ENCODE measurements around the gene MYO3B.

The MYO3B gene

DNA sequence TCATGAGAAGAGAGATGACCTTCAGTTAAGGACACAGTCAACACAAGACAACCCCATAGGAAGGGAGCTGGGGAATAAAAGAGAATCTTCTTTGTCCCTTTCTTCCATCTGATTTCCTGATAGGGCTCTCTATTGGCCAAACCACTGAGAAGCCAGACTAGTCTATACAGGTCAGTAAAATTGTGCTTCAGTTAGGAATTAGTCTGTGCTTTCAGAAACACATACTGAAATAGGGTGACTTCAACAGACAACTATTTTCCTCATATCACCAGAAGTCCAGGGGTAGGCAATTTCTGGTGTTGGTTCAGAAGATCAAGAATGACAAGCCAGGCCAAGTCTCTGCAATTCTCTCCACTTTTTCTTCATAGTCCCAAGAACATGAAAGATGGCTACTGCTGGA lies 385.5 kb downstream of the MYO3B start:
- DNase-seq (ENCODE audit: low read depth), result no peak
- no peak overlapping the region for H3K4me3 ChIP-seq (ENCODE audit: low read depth, low read length)

DNA sequence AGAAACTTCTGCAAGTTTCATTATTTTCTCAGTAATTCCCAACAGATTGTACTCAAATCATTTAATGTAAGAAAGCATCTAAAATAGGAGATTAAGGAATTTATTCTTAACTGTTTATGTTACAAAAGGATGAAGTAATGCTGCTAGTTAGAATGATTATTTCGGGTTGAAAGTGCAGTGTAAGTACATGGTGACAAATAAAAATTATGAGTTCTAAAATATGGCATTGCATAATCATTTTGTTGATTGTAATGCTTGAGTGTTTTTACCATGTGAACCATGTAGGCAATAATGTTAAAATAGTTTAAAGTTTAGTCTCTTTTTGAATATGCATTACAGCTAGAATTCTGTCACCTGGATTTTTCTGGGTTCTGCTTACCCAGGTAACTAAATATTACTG lies 388.2 kb downstream of the MYO3B start:
- no peak for DNase-seq (ENCODE audit: low read depth)
- H3K4me3 ChIP-seq (ENCODE audit: low read depth, low read length), result no peak overlapping the region

DNA sequence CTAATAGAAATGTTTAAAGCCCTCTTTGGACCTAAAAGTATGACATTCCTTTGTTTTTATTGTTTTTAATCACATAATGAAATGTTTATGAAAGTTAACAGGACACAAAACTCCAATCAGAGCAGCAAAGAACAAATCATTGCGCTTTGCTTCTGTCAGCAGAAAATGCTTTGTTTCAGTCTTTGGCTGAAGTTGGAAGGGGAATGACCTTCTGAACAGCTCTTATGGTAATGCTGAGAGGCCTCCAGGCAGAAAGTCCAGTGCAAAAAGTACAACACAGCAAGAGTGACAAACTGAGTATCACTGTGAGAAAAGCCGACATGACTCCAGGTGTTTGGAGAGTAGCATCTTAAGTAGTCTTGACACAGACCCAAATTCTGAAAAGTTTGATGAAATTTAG lies 389.5 kb downstream of the MYO3B start:
- no peak overlapping the region for H3K4me3 ChIP-seq (ENCODE audit: low read depth, low read length)
- no peak for DNase-seq (ENCODE audit: low read depth)

DNA sequence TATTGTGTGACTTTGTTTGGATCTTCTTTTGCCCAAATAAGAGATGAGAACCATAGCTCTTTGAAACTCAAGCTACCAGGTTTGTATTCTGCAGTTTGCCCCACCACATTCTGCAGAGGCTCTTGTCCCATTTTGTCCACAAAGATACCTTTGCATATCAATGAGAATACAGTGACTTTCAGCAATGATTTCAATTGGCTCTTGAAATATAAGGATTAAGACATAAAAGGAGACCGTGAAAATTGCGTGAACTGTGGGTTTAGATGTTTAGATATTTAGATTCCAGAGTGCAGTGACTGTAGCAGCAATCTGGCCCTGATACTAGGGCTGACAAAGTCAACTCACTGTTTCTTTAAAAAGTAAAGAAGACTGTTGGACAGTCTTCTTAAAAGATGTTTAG lies 390.6 kb downstream of the MYO3B start:
- no peak overlapping the region for H3K4me3 ChIP-seq (ENCODE audit: low read depth, low read length)
- no peak for DNase-seq (ENCODE audit: low read depth)

DNA sequence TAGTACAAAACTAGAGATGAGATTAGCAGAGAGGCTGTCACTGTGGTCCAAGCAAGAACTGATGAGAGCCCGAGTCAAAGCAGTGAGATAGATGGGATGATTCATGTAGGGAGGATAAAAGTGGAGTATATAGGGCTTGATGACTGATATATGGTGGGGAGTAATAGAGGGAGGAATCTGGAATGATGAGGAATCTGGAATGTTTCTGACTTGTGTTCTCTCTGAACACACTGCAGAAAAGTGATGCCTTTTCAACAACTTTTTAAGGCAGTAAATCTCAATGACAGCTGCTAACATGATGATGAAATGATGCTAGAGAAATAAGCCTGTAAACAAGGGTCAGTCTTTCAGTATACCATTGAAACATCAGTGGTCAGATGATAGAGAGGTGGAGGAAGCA lies 393.7 kb downstream of the MYO3B start:
- DNase-seq (ENCODE audit: low read depth), result no peak
- H3K4me3 ChIP-seq (ENCODE audit: low read depth, low read length), result no peak overlapping the region

DNA sequence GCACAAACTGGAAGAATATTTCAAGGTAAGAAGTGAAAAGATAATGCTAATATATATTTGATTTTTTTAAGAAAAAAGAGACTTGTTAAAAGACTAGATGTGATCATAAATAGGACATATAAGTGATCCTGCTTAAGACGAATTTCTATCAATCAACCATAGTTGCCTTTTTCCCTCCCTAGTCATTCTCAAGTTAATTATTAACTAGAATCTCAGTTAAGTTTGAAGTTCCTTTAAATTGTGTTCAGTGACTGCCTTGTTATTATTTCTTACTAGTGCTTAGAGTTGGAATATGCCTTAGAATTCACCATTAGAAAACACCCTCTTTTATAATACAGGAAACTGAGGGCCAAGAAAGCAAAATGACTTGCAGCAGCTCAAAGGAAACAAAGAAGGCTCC lies 395.7 kb downstream of the MYO3B start:
- H3K4me3 ChIP-seq (ENCODE audit: low read depth, low read length), result no peak overlapping the region
- no peak for DNase-seq (ENCODE audit: low read depth)

DNA sequence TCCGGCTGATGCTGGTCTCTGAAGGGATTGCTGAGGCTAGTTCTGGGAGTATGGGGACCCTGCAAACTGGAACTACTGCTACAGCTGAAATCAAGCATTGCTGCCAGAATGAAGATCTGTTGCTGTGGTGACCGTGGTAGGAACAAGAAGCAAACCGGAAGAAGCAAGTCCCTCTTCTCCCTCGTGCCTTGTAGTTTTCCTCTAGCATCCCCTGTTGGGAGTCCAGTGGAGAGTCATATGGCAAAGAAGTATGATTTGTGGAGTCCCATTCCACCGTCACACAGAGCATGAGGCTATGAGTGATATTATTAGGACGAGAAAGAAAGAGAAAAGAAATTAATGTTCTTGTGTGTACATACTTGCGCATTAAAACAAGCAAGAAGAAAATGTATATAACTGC lies 398.3 kb downstream of the MYO3B start:
- no peak overlapping the region for H3K4me3 ChIP-seq (ENCODE audit: low read depth, low read length)
- DNase-seq (ENCODE audit: low read depth), result no peak

DNA sequence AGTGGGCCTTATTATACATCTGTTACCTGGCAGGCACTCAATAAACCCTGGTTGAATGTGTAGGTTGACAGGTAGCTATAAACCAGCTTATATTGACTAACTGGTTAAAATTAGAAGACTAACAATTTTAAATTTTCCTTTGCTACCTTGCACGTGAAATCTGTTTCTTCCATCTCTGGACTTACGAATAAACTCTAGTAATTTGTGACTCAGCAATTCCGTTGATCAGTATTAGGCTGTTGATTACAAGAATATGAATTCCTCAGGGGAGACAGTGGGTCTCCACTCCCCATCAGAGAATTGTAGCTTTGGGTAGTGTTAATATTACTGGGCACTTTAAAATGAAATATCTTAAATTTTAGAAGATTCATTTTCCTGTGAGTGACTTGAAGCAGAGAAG lies 399.4 kb downstream of the MYO3B start:
- no peak overlapping the region for H3K4me3 ChIP-seq (ENCODE audit: low read depth, low read length)
- DNase-seq (ENCODE audit: low read depth), result no peak

DNA sequence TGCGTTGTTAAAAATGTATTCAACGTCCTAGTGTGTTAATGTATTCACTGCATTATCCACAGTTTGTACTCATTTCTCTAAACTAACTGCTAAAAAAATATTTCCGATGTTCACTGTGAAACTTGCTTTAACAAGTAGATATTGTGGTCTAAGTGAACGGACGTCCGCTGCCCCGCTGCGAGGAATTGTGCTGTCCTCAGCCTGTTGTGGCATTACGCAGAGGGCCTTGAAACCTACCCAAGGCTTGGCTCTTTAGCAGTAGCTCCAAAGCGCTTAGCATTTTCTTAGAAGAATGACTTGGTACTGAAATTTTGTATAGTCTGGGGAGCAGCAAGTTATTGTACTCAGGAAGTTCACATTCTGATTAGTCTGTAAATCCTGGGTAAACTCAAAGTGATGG lies 400.7 kb downstream of the MYO3B start:
- no peak for DNase-seq (ENCODE audit: low read depth)
- H3K4me3 ChIP-seq (ENCODE audit: low read depth, low read length), result no peak overlapping the region

DNA sequence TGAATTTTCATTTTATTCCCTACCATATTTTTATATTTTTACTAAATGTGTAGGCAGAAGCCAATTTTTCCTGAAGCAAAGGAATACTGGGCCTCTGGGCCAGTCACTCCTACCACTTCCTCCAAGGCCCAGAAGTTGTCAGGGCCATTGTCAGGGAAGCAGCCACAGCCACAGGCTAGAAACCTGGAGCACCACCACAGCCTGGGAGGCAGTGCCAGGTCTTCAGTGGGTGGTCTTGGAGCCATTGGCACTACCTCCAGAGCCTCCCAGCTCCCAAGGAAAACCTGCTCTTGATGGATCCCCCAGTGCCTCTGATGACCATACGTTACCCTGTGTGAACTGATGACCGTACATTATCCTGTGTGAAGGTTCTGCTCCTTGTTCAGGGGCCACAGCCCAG lies 401.6 kb downstream of the MYO3B start:
- no peak for DNase-seq (ENCODE audit: low read depth)
- no peak overlapping the region for H3K4me3 ChIP-seq (ENCODE audit: low read depth, low read length)

DNA sequence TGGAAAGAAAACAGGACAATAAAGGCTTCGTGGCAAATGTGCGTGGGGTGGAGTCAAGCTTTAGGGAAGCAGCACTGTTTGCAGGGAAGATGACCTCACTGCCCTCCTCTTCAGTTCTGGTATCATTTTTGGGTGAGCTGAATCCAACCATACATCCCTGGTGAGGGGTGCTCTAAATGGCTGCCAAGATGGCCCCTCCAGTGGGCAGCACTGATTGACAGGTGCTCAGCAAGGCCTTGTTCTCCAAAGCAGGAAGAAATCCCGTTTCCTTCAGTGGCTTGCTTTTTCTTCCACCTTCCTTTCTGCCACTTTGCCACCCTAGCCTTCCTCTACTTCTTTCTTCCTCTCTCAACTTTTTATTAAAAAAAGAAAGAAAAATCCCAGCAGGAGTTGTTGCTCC lies 404.4 kb downstream of the MYO3B start:
- DNase-seq (ENCODE audit: low read depth), result no peak

DNA sequence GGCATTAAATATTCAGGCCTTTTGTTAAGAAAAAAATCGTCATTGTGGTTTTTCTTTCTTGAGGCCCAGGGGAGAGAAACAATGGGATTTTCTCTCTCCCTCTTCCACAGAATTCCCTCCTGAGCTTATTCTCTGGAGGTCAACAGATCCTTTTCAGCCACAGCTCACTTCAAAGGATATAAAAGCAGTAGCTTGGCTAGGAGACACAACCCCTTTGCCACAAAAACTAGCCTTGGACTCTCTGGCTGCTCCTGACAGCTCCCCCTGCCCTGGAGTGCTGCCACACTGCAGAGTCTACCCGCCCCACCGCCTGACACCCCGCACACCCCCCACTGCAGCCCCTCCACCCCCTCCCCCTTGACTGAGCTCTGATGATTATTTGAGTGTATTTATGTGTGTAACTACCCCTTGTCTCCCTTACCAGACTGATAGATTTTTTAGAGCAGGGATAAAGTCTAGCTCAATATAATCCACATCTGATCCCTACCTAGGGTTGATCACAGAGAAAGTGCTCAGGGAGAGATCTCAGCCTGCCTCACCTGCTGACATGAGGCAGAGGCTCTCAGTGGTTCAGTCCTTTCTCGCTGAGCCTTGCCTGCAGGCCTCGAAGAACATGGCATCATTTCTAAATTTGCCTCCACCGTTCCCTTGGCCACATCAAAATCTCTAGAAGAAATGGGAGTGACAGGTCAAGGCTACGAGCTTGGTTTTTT lies 405.0 kb downstream of the MYO3B start:
- no peak overlapping the region for H3K4me3 ChIP-seq (ENCODE audit: low read depth, low read length)
- no peak for DNase-seq (ENCODE audit: low read depth)

More for the DNA sequence above, 404.4 kb downstream of the MYO3B start:
- no peak overlapping the region for H3K4me3 ChIP-seq (ENCODE audit: low read depth, low read length)

DNA sequence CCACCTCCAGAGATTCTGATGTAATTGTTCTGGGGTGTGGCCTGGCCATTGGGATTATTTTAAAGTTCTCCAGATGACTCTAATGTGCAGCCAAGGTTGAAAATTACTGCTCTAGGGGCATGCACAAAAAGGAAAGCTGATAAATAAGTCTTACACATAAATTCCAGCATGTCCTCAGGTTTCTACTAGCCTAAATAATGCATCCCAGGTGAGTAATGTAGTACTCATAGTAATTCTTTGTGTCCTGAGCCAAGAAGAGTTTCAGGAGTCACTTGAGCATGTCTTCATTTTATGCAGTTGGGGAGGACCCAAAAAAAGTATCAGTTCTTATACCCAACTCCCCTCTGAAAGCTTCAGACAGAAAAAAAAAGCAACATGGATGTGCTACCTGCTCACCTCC lies 407.1 kb downstream of the MYO3B start:
- no peak overlapping the region for H3K4me3 ChIP-seq (ENCODE audit: low read depth, low read length)

DNA sequence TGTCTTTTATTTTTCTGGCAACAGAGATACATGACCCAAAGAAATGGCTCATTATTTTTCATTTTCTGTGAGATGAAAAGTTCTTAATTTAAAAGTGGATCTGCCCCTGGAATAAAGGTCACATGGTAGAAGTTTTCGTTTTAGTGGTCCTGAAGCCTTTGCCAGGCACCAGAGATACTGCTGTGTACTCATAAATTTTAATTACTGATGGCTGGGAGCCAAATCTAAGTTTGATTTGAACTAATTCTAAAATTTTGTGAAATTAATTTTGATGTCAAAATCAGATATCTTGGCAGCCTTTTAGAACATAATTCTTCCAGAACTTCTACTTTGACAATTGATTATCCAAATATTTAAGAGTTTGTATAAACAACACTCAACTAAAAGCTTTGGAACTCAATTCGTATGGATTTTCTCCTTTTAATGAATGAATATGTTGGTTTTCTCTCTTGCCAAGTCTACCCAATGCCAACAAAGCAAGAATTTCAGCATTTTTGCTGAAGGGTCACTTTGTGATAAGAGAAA lies 408.7 kb downstream of the MYO3B start:
- DNase-seq (ENCODE audit: low read depth), result no peak
- H3K4me3 ChIP-seq (ENCODE audit: low read depth, low read length), result no peak overlapping the region

More for the DNA sequence above, 407.1 kb downstream of the MYO3B start:
- DNase-seq (ENCODE audit: low read depth), result no peak

DNA sequence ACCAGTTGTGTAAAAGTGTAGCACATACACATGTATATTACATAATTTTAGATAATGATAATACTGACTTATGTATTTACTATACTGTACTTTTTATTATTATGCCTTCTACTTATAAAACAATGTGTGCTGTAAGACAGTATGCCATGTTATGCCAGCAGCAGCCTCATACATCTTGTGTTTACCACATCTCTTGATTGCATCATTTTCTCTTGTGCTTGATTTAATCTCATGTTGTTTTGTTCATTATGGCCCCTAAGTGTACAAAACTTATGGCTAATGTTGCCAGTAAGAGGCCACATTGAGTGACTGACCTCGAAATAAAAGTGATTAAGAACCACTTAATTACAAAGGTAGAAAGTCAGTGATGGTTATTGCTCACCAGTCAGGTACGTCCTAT lies 409.2 kb downstream of the MYO3B start:
- DNase-seq (ENCODE audit: low read depth), result no peak
- H3K4me3 ChIP-seq (ENCODE audit: low read depth, low read length), result no peak overlapping the region

DNA sequence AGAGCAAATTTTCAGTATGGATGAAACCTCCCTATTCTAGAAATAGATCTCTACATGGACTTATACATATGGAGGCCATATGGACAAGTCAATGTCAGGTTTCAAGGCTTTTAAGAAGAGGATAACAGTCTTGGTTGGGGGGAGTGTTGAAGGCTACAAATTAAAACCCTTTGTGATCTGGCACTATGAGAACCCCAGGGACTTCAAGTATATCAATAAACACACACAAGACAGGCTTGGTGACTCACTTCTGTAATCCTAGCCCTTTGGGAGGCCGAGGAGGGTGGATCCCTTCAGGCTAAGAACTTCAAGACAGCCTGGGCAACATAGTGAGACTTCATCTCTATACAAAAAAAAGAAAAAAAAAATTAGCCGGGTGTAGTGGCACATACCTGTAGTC lies 410.0 kb downstream of the MYO3B start:
- H3K4me3 ChIP-seq (ENCODE audit: low read depth, low read length), result no peak overlapping the region
- DNase-seq (ENCODE audit: low read depth), result no peak

DNA sequence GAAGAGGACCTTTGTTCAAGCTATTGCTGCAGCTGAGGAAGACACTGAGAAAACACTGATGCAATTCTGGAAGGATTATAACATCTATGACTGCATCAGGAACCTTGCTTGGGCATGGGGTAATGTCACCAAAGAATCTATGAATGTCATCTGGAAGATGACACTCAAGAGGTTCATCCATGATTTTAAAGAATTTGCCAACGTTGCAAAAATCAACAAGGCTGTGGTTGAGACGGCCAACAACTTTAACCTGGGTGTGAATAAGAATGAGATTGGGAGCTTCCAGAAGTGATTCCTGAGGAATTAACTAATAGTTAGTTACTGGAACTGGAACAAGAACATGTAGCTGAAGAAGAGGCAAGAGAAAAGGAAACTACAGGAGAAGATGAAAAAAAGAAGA lies 410.8 kb downstream of the MYO3B start:
- H3K4me3 ChIP-seq (ENCODE audit: low read depth, low read length), result no peak overlapping the region
- DNase-seq (ENCODE audit: low read depth), result no peak

DNA sequence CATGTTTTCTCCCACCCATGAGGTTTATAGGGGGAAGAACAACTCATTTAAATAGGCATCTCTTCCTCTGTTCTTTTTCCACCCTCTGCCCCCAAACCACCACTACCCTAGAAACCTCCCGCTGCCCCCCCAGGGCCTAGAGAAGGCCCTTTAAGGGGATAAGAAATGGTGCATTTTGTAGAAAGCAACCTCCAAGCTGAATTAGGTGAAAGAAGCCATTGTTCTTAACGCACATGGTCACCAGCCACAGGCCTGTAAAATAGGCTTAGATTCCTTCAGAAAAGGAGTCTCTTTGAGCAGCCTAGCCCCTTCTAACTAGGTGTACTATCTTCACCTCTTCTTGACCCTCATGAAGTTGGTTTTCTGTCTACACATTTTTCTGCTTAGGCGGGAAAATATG lies 418.6 kb downstream of the MYO3B start:
- no peak overlapping the region for H3K4me3 ChIP-seq (ENCODE audit: low read depth, low read length)
- no peak for DNase-seq (ENCODE audit: low read depth)

DNA sequence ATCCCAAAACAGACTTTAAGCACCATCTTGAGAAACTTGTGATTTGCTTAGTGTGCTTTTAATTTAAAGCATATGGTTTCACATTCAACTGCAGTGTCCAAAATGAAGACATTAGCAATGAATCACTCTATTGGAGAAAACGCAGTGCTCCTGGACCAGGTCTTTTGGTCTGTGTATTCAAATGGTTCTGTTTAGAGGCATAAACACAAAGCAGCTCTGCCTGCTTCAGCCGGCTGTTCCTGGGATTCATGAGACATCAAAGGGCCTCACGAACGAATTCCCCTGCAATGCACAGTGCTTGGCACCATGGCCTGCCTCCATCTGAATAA lies 420.1 kb downstream of the MYO3B start:
- no peak for DNase-seq (ENCODE audit: low read depth)

DNA sequence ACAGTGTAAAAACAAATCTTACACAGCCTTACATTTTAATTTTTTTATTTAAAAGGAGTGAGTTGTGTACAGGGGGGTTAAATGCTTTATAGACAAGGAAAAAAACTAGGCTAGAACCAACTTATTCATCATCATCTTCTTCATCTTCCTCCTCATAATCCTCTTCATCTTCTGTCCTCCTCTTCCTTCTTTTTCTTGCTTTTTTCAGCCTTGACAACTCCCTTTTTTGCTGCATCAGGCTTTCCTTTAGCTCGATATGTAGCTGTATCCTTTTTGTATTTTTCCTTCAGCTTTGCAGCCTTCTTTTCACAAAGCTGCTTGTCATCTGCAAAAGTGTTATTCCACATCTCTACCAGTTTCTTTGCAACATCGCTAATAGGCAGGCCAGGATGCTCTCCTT lies 423.5 kb downstream of the MYO3B start:
- DNase-seq (ENCODE audit: low read depth), result no peak
- H3K4me3 ChIP-seq (ENCODE audit: low read depth, low read length), result no peak overlapping the region

More for the DNA sequence above, 420.1 kb downstream of the MYO3B start:
- no peak overlapping the region for H3K4me3 ChIP-seq (ENCODE audit: low read depth, low read length)

DNA sequence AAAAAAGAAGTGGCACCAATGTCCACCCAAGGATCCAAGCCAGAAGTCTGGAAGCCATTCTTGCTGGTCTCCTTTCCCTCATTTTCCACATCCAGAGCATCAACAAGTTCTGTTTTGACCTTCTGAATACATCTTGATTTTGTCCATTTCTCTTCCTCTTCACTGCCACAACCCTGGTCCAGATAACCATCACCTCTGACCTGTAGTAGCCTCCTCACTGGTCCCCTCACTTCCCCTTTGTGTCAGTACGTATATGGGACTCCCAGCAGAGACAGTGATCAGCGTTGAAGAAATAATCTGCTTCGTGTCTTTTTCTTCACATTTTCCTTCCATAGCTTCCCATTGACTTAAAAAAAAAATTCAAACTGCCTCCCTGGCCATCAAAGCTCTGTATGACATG lies 427.9 kb downstream of the MYO3B start:
- no peak for DNase-seq (ENCODE audit: low read depth)
- H3K4me3 ChIP-seq (ENCODE audit: low read depth, low read length), result no peak overlapping the region

DNA sequence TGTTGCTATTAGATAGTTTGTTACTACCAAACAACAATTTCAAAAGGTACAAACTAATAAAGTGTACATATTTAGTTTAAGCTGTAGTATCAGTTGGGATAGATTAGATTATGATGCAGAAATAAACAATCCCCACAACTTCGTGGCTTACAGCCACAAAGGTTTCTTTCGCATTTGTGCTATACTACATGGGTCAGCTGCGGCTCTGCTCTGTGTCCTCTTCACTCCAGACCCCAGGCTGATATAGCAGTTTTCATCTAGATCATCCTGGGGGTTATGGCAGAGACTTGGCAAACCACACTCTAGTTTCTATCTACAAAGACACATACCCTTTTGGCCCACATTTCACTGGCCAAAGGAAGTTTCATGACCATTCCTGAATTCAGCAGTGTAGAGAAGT lies 429.2 kb downstream of the MYO3B start:
- H3K4me3 ChIP-seq (ENCODE audit: low read depth, low read length), result no peak overlapping the region
- no peak for DNase-seq (ENCODE audit: low read depth)
